Upper lobe of left lung (tissue), 4 donors: ENCODE data around the gene MAGEA6.

ENCODE experiments used
- CTCF ChIP-seq, 6 experiments: fragments of 450-650 bp in 4 of 6; fragments of 200-600 bp in 2 of 6; sonication (generic) in 2 of 6; IDR thresholded peaks; one replicate each; pipeline ENCODE4 v1.5.1; 2016 to 2019; ENCODE audit warnings: antibody characterized with exemption in 6 of 6
- POLR2A ChIP-seq, 4 donors: fragments of 450-650 bp; IDR thresholded peaks; one replicate each; pipeline ENCODE4 v1.5.1; 2016 to 2017; ENCODE audit warnings: antibody characterized with exemption in 4 of 4, mild to moderate bottlenecking in 2 of 4
- POLR2AphosphoS5 ChIP-seq, 2 donors: sonication (generic); formaldehyde crosslinking; IDR thresholded peaks; one replicate each; pipeline ENCODE4 v1.5.1; 2017; ENCODE audit warnings: antibody characterized with exemption in 2 of 2

GRCh38 chrX:152814048-152814447 is 44.6 kb upstream of the MAGEA6 start:
- TF ChIP-seq CTCF (IDR thresholded peaks at IDR 0.05) (no peak), POLR2A (IDR thresholded peaks at IDR 0.05) (no peak), POLR2AphosphoS5 (IDR thresholded peaks at IDR 0.05) (no peak)
